Measurements from ENCODE around the gene ABCE1. TPM values are rescaled to one million over a fixed set of nuclear protein-coding genes. Genes with fewer than 3 reads are reported as not detected.

ABCE1 gene
- total RNA-seq, 1 experiment from 2014 or later: 114 TPM

GRCh38 chr4:145097821-145098674 lies at the start of gene ABCE1, which contains the start of gene ANAPC10 (continued):
- TF ChIP-seq, protein P1, sequence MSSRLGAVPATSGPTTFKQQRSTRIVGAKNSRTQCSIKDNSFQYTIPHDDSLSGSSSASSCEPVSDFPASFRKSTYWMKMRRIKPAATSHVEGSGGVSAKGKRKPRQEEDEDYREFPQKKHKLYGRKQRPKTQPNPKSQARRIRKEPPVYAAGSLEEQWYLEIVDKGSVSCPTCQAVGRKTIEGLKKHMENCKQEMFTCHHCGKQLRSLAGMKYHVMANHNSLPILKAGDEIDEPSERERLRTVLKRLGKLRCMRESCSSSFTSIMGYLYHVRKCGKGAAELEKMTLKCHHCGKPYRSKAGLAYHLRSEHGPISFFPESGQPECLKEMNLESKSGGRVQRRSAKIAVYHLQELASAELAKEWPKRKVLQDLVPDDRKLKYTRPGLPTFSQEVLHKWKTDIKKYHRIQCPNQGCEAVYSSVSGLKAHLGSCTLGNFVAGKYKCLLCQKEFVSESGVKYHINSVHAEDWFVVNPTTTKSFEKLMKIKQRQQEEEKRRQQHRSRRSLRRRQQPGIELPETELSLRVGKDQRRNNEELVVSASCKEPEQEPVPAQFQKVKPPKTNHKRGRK (CRISPR knock-in tag; IDR thresholded peaks at IDR 0.05; ENCODE audit: borderline replicate concordance): no peak
- TF ChIP-seq, protein P2, sequence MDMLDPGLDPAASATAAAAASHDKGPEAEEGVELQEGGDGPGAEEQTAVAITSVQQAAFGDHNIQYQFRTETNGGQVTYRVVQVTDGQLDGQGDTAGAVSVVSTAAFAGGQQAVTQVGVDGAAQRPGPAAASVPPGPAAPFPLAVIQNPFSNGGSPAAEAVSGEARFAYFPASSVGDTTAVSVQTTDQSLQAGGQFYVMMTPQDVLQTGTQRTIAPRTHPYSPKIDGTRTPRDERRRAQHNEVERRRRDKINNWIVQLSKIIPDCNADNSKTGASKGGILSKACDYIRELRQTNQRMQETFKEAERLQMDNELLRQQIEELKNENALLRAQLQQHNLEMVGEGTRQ (CRISPR knock-in tag; IDR thresholded peaks at IDR 0.05): peak; percentile 49; the same call in 1 of the 2 replicates
- TF ChIP-seq, protein P3, sequence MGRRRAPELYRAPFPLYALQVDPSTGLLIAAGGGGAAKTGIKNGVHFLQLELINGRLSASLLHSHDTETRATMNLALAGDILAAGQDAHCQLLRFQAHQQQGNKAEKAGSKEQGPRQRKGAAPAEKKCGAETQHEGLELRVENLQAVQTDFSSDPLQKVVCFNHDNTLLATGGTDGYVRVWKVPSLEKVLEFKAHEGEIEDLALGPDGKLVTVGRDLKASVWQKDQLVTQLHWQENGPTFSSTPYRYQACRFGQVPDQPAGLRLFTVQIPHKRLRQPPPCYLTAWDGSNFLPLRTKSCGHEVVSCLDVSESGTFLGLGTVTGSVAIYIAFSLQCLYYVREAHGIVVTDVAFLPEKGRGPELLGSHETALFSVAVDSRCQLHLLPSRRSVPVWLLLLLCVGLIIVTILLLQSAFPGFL (CRISPR knock-in tag; IDR thresholded peaks at IDR 0.05; ENCODE audit: borderline replicate concordance): no peak
- TF ChIP-seq, protein P4, sequence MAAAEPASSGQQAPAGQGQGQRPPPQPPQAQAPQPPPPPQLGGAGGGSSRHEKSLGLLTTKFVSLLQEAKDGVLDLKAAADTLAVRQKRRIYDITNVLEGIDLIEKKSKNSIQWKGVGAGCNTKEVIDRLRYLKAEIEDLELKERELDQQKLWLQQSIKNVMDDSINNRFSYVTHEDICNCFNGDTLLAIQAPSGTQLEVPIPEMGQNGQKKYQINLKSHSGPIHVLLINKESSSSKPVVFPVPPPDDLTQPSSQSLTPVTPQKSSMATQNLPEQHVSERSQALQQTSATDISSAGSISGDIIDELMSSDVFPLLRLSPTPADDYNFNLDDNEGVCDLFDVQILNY (CRISPR knock-in tag; IDR thresholded peaks at IDR 0.05): peak; percentile 46; the same call in 1 of the 2 replicates
- TF ChIP-seq NR3C1 (CRISPR knock-in tag; conservative IDR thresholded peaks at IDR 0.05; ENCODE audit: low read depth): peak; percentile 91; the same call in 1 of the 2 replicates
- peak; percentile 72 for TF ChIP-seq HMGA2 (CRISPR knock-in tag; IDR thresholded peaks at IDR 0.05)
- peak; percentile 89; the same call in 1 of the 2 replicates for TF ChIP-seq AFF4 (CRISPR knock-in tag; IDR thresholded peaks at IDR 0.05; ENCODE audit: borderline replicate concordance)
- TF ChIP-seq SMAD3 (CRISPR knock-in tag; IDR thresholded peaks at IDR 0.05; ENCODE audit: borderline replicate concordance): peak; percentile 37; the same call in 1 of the 2 replicates
- TF ChIP-seq TP53 (CRISPR knock-in tag; IDR thresholded peaks at IDR 0.05): peak; percentile 77; the same call in 1 of the 2 replicates
- TF ChIP-seq ZNF396 (CRISPR knock-in tag; IDR thresholded peaks at IDR 0.05; ENCODE audit: borderline replicate concordance): no peak
- TF ChIP-seq, protein P5, sequence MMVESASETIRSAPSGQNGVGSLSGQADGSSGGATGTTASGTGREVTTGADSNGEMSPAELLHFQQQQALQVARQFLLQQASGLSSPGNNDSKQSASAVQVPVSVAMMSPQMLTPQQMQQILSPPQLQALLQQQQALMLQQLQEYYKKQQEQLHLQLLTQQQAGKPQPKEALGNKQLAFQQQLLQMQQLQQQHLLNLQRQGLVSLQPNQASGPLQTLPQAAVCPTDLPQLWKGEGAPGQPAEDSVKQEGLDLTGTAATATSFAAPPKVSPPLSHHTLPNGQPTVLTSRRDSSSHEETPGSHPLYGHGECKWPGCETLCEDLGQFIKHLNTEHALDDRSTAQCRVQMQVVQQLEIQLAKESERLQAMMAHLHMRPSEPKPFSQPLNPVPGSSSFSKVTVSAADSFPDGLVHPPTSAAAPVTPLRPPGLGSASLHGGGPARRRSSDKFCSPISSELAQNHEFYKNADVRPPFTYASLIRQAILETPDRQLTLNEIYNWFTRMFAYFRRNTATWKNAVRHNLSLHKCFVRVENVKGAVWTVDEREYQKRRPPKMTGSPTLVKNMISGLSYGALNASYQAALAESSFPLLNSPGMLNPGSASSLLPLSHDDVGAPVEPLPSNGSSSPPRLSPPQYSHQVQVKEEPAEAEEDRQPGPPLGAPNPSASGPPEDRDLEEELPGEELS (CRISPR knock-in tag; IDR thresholded peaks at IDR 0.05): peak; percentile 62; the same call in 1 of the 2 replicates
- peak; percentile 90; the same call in 1 of the 2 replicates for TF ChIP-seq ARID4B (CRISPR knock-in tag; IDR thresholded peaks at IDR 0.05; ENCODE audit: borderline replicate concordance)
- peak; percentile 90 for TF ChIP-seq KAT7 (CRISPR knock-in tag; IDR thresholded peaks at IDR 0.05; ENCODE audit: borderline replicate concordance)
- TF ChIP-seq SP1 (CRISPR knock-in tag; conservative IDR thresholded peaks at IDR 0.05): peak; percentile 86
- TF ChIP-seq CTCF (IDR thresholded peaks at IDR 0.05): no peak
- TF ChIP-seq MAX (CRISPR knock-in tag; IDR thresholded peaks at IDR 0.05): peak; percentile 98

Data from WTC11 (cell line).